NCI-H2196 treated with DMSO at 0.1 percent for 48 hours (cell line): ENCODE measurements around the gene RBM43.

ENCODE experiments used
- DNase-seq: peaks from one replicate; lab custom pipeline; 2025; ENCODE audit not compliant: unreplicated experiment; lab: John Stamatoyannopoulos, UW

Gene RBM43

DNA sequence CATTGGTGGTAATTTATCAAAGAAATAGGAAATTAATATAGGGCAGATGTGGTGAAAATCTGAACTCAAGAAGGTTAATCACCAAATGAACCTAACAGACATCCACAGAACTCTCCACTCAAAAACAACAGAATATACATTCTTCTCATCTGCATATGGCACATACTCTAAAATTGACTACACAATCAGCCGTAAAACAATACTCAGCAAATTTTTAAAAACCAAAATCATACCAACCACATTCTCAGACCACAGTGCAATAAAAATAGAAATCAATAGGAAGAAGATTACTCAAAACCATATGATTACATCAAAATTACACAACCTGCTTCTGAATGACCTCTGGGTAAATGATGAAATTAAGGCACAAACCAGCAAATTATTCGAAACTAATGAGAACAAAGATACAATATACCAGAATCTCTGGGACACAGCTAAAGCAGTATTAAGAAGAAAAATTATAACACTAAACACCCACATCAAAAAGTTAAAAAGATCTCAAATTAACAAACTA, 31.0 kb downstream of the RBM43 start:
- DNase-seq = no peak

DNA sequence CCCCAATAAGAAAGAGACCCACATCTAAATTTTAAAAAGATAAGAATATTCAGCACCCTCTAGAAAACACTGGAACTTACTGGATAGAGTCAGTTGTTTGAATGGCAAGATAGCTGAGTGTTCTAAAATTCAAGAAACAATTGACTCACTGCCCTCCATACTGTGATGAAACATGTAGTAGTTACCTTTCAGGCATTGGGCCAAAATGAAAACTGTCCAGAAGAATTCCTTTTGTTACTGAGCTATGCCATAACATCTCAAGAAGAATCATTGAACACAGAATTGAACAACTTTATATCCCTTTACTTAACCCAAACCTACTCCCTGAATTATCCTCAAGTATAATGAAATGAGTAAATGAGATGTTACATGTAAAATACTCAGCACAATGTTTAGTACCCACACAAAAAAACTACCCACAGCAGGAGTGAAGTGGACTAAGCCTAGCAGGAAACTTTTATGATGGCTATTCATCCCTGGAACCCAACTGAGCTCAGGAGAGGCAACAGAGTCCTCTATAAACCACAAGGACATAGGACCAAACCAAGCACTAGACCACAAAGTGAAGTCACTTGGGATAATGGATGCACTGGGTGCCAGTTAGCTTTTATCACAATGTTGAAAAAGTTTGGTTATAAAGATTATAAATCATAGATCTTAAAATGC, 32.7 kb downstream of the RBM43 start:
- DNase-seq = no peak

DNA sequence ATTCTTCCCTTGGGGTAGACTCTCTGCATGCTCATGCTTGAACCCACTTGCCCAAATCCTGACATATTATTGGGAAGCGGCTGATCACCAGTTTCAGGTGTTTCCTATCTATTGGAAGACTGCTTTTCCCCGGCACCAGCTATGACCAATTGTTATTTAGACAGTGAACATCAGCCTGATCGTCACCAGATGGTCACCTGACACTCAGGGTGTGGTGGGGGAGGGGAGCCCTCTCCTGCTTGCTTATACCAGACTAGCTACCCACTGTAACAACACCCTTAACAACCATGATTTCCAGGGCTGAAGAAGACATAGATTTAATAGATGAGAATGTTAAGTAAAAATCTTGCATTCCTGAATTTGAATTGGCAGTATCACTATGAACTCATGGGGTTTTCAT, 44.3 kb downstream of the RBM43 start:
- no peak for DNase-seq

DNA sequence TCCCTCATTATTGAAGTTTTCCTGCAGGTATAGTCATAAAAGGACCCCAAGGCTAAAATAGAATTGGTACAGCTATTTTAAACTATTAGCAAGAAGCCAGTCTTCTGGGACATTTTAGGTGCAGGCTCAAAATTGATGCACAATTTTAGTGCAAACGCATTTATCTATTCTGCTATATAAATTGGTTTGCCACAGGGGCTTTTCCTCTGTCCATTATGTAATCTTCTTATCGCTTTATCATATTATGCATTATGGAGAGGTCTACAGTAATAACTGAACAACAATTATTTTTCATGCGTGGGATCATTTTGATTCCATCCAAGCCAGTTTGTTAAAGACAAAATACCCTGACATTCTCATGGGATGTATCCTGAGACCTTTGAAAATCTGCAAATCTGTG, 54.6 kb downstream of the RBM43 start:
- no peak for DNase-seq

DNA sequence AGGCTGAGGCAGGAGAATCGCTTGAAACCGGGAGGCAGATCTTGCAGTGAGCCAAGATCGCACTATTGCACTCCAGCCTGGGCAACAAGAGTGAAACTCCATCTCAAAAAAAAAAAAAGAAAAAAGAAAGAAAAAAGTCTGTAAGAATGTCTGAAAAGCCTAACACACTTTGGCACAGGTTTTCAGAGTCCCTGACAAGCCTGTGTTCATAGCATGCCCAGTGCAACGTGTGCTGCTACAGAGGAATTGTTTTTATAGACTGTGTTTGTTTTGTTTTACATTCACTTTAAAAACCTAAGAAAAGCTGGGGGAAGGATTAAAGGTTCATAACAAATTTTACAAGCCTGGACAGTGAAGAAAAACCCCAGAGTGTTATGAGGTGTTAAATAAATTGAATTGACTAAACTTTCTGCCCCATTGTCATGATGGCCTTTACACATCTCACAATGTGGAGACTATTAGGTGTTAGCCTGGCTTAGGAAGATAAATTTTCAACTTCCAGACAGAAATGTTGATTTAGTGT, 55.2 kb downstream of the RBM43 start:
- no peak for DNase-seq

DNA sequence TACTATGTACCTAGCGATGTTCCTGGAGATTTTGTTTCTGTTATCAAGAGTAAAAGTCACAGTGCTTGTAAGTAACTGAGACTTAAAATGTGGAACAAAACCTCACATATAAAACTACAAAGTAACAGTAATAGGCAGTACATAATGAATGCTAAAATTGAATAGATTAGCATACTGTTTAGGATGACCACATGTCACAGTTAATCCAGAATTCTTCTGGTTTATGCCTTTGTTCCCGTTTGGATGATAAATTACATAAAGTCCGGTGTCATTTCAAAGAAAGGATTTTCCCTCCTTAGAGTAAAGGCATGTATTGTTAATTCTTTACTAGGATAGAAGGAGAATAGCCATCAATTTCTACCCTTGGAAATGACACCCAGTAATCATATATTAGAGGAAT, 56.1 kb downstream of the RBM43 start:
- no peak for DNase-seq

DNA sequence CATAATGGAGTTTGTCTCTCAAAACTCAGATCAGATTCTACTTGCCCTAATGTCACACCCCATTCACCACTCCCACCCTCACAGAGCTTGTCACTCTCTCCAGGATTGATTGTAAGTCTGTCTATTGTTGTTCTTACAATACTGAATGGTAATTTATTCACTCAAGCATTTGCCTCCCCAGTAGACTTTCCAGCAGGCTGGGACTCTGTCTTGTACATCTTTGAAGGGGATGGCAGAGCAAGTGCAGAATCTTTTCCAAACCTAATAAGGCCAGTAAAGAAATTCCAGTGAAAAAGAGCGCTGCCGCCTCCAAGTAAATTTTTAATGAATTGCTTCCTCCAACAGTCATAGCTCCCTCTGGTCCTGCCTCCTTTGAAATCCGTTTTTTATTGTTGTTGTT, 56.9 kb downstream of the RBM43 start:
- DNase-seq = no peak

DNA sequence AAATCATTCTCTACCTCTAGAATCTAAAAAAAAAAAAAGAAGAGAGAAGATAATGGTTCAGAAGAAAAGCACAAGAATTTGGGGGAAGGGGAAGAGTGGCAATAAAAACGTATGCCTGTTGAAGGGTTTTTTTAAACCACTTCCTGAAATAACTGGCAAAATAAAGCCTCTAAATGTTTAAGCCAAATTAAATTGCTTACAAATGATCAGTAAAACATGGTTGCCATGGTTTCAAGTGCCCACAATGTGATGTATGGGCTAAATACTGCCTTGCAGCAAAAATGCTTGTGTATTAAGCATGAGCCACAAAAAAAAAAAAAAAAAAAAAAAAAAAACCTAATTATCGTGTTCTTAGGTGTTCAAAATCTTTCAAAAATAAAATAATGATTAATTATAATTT, 60.8 kb downstream of the RBM43 start:
- DNase-seq = no peak

DNA sequence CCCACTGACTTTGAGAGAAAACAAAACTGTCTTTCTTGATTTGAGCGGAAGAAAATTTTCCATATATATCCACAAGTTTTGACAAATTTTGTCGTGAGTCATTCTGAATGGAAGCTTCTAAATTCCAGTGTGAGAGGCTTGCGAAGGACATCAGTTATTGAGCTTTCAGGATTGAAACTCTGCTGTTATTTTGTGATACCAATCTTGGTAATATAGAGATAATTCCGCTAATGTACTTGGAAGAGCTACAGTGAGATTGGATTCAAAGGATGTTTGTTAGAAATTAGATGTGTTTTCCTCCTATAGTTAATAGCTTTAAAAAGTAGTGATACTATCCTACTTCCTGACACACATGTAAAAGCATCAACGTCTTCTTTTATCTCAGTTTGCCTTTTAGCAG, 61.4 kb downstream of the RBM43 start:
- DNase-seq = no peak

DNA sequence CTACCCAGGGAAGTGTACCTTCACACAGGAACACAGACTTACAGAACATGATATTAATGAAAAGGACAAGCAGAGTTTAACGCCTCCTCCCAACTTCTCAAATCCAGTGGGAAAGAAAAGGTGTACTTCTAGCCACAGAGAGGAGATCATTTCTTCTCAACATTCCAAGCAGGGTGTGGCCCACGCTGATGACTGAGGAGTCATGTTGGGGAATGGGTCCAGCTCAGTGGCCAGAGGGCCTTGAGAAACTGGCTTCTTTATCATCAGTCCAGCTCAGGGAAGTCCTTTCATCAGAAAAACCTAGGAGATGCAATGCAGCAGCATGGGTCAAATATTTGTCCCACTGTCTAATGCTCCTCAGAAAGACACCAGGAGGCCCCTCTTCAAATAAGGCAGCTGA, 63.0 kb downstream of the RBM43 start:
- DNase-seq = no peak
